CD14-positive monocyte (primary cell): ENCODE data around the gene BIN1. TPM values are rescaled to one million over a fixed set of nuclear protein-coding genes. Genes with fewer than 3 reads are reported as not detected.

Experiments
- DNase-seq, 3 donors: peaks; one replicate each; pipeline ENCODE4 v3.0.0-alpha.2; 2011 to 2022
- H2AFZ ChIP-seq: 2 replicates; pipeline ENCODE4 v1.6.0; 2012; ENCODE audit warnings: mild to moderate bottlenecking, low read depth, low read length, inconsistent platforms; ENCODE audit not compliant: insufficient read depth, poor library complexity, severe bottlenecking
- H3K27ac ChIP-seq, 2 donors: 1 replicate in 1 of 2; 2 replicates in 1 of 2; pipeline ENCODE4 v1.5.1; 2012 to 2013; ENCODE audit warnings: low read length in 2 of 2, control low read depth in 1 of 2, inconsistent platforms in 1 of 2, low read depth in 1 of 2, mild to moderate bottlenecking in 1 of 2
- H3K27me3 ChIP-seq, 2 donors: one replicate each; pipeline versions ENCODE4 v1.6.0 to v1.6.1; 2011 to 2013; ENCODE audit warnings: low read length in 2 of 2; ENCODE audit not compliant: control insufficient read depth in 2 of 2, insufficient read depth in 2 of 2
- H3K36me3 ChIP-seq, 2 donors: replicated peaks in 1 of 2; 1 replicate in 1 of 2; 2 replicates in 1 of 2; pipeline versions ENCODE4 v1.5.1 to v1.6.1; 2012 to 2013; ENCODE audit warnings: low read length in 2 of 2, control low read depth in 1 of 2, inconsistent platforms in 1 of 2, mild to moderate bottlenecking in 1 of 2; ENCODE audit not compliant: insufficient read depth in 2 of 2, control insufficient read depth in 1 of 2
- H3K4me1 ChIP-seq, 2 donors: 1 replicate in 1 of 2; 2 replicates in 1 of 2; pipeline versions ENCODE4 v1.5.1 to v1.6.1; 2012 to 2013; ENCODE audit warnings: low read length in 2 of 2, control low read depth in 1 of 2, inconsistent platforms in 1 of 2, mild to moderate bottlenecking in 1 of 2, moderate library complexity in 1 of 2; ENCODE audit not compliant: insufficient read depth in 2 of 2, control insufficient read depth in 1 of 2
- H3K4me2 ChIP-seq: replicated peaks from 2 replicates; pipeline ENCODE3; 2012; ENCODE audit warnings: low read length, moderate library complexity, mild to moderate bottlenecking; ENCODE audit not compliant: poor library complexity, severe bottlenecking; ENCODE audit errors: extremely low read depth
- H3K4me3 ChIP-seq, 3 experiments: fragments of 200-600 bp in 1 of 3; sonication (generic) in 1 of 3; replicated peaks in 1 of 3; 1 replicate in 2 of 3; 2 replicates in 1 of 3; pipeline ENCODE4 v1.5.1; 2011 to 2013; ENCODE audit warnings: low read length in 3 of 3, mild to moderate bottlenecking in 3 of 3, control low read depth in 2 of 3, low read depth in 2 of 3, inconsistent platforms in 1 of 3, moderate library complexity in 1 of 3
- H3K79me2 ChIP-seq: 2 replicates; pipeline ENCODE4 v1.6.0; 2012; ENCODE audit warnings: mild to moderate bottlenecking, control low read depth, inconsistent platforms, low read length, moderate library complexity; ENCODE audit not compliant: insufficient read depth
- H3K9ac ChIP-seq: 2 replicates; pipeline ENCODE4 v1.6.0; 2017; ENCODE audit warnings: low read length, mild to moderate bottlenecking; ENCODE audit not compliant: insufficient read depth, poor library complexity, severe bottlenecking
- H3K9me3 ChIP-seq, 2 donors: replicated peaks in 1 of 2; 1 replicate in 1 of 2; 2 replicates in 1 of 2; pipeline versions ENCODE4 v1.5.1 to v1.6.1; 2012 to 2013; ENCODE audit warnings: low read length in 2 of 2, control low read depth in 1 of 2; ENCODE audit not compliant: control insufficient read depth in 1 of 2, insufficient read depth in 1 of 2
- H4K20me1 ChIP-seq: 2 replicates; pipeline ENCODE4 v1.6.0; 2012; ENCODE audit warnings: mild to moderate bottlenecking, low read length, control low read depth, moderate library complexity; ENCODE audit not compliant: insufficient read depth
- H3K27ac Mint-ChIP-seq, 7 donors: one replicate each; pipeline ENCODE4 v1.8.0; 2020; ENCODE audit warnings: mild to moderate bottlenecking in 7 of 7, mixed read lengths in 7 of 7, moderate library complexity in 6 of 7, inconsistent platforms in 2 of 7
- H3K27me3 Mint-ChIP-seq, 3 donors: one replicate each; pipeline ENCODE4 v1.8.0; 2021 to 2022; ENCODE audit warnings: low read depth in 3 of 3, mild to moderate bottlenecking in 3 of 3, mixed read lengths in 3 of 3, moderate library complexity in 3 of 3, inconsistent platforms in 1 of 3
- H3K36me3 Mint-ChIP-seq, 2 donors: one replicate each; pipeline ENCODE4 v1.8.0; 2020; ENCODE audit warnings: mixed read lengths in 2 of 2, inconsistent platforms in 1 of 2, mild to moderate bottlenecking in 1 of 2
- H3K4me1 Mint-ChIP-seq: one replicate; pipeline ENCODE4 v1.8.0; 2020; ENCODE audit warnings: mild to moderate bottlenecking, mixed read lengths
- H3K4me3 Mint-ChIP-seq, 2 donors: one replicate each; pipeline ENCODE4 v1.8.0; 2020; ENCODE audit warnings: mild to moderate bottlenecking in 2 of 2, mixed read lengths in 2 of 2, moderate library complexity in 1 of 2
- H3K9me3 Mint-ChIP-seq, 7 donors: one replicate each; pipeline ENCODE4 v1.8.0; 2020 to 2022; ENCODE audit warnings: mixed read lengths in 7 of 7, mild to moderate bottlenecking in 6 of 7, moderate library complexity in 6 of 7, inconsistent platforms in 2 of 7
- WGBS: methylation state at CpG from one replicate; pipeline ENCODE4 v1.1.5; 2013; ENCODE audit warnings: missing lambda C conversion rate; ENCODE audit not compliant: insufficient coverage; 5-methylcytosine and 5-hydroxymethylcytosine counted together
- intact Hi-C, 2 donors: fragments of 100-400 bp; cut with micrococcal nuclease; formaldehyde crosslinking; loops; one replicate each; pipeline versions ENCODE4 v1.15.0 to v1.15.1; 2023
- polyA plus RNA-seq, 3 donors: library from polyadenylated mRNA; depleted of rRNA in 1 of 3; unstranded in 2 of 3; stranded (reverse) in 1 of 3; fragments of 300-500 nt in 2 of 3; fragments of >200 nt in 1 of 3; fragmentation: Illumina TruSeq in 2 of 3; gene quantifications; 1 replicate in 2 of 3; 2 replicates in 1 of 3; pipeline ENCODE4 v1.2.3, GENCODE V29; 2012 to 2021
- TF ChIP-seq, protein P1 (sequence below): fragments of 200-600 bp; IDR thresholded peaks from one replicate; pipeline ENCODE4 v1.8.0; 2022; ENCODE audit warnings: antibody characterized with exemption, mild to moderate bottlenecking

Gene BIN1
- polyA plus RNA-seq, 3 donors: 3.4 to 7.5 (median 4.1) TPM

DNA sequence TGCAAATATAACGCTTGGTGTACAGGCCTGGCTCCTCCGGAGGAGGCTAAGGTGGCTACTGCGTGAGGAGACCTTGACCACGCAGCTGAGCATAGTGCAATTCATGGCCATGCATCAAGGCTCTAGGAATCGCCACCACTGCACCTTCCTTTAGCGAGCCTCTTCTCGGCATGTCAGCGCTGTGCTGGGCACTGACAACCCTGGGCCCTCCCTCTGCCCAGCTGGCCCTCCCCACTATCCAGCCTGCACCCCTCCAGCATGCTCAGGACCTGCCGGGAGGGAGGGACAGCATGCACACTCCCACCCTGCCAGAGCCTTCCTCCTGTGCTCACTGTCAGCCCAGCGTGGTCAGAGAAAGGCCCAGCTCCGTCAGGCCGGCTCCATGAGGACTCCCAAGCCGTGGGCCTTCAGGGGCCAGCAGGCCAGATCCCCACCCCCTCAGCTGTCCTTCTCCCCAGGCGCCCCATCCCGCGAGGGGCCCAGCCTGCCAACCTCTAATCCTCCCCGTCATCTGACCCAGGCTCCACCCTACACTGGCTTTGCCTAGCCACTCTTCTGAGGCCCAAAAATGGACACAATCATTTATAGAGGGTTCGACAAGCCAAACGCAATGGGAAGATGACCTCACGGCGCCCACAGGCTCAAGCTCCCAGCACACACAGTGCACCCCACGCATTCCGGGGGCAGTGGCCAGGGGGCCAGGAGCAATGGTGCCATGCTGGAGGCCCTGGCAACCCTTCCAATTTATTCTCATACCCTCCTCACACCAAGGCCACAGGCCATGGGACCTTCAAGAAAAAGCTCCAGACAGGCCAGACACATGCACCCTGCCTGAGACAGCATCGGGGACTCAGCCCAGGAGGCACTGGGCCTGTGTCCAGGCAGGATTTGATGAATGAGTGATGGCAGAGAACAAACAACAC lies 3.5 kb downstream of the BIN1 start:
- H3K36me3 Mint-ChIP-seq: no peaks in the 10 kb centered on the region
- Histone ChIP-seq H2AFZ (no peak overlapping the region), H3K4me2 (no peak overlapping the region), H3K79me2 (no peaks in the 10 kb centered on the region), H3K9ac (no peak overlapping the region), H4K20me1 (no peaks in the 10 kb centered on the region), H3K27me3 (peaks cover 4 to 30% of the 10 kb centered on the region in 2 donors), H3K4me1 (peaks cover 20 to 23% of the 10 kb centered on the region in 2 donors), H3K4me3 (no peak overlapping the region), H3K27ac (no peak overlapping the region), H3K36me3 (no peaks in the 10 kb centered on the region), H3K9me3 (no peaks in the 10 kb centered on the region)
- peak overlapping the region in 1 of 2 donors; percentile 24 for H3K4me3 Mint-ChIP-seq
- no peaks in the 10 kb centered on the region for H3K9me3 Mint-ChIP-seq
- TF ChIP-seq, protein P1, sequence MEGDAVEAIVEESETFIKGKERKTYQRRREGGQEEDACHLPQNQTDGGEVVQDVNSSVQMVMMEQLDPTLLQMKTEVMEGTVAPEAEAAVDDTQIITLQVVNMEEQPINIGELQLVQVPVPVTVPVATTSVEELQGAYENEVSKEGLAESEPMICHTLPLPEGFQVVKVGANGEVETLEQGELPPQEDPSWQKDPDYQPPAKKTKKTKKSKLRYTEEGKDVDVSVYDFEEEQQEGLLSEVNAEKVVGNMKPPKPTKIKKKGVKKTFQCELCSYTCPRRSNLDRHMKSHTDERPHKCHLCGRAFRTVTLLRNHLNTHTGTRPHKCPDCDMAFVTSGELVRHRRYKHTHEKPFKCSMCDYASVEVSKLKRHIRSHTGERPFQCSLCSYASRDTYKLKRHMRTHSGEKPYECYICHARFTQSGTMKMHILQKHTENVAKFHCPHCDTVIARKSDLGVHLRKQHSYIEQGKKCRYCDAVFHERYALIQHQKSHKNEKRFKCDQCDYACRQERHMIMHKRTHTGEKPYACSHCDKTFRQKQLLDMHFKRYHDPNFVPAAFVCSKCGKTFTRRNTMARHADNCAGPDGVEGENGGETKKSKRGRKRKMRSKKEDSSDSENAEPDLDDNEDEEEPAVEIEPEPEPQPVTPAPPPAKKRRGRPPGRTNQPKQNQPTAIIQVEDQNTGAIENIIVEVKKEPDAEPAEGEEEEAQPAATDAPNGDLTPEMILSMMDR: no peak
- WGBS: 92% methylated on average over 20 of the region's 24 CpGs
- H3K4me1 Mint-ChIP-seq: peaks cover 7% of the 10 kb centered on the region
- H3K27ac Mint-ChIP-seq: peak overlapping the region in 1 of 7 donors; percentile 4
- H3K27me3 Mint-ChIP-seq: peaks cover 18 to 45% (median 32%) of the 10 kb centered on the region in 3 donors
- no peak for DNase-seq
- intact Hi-C loops: no loop called here

- Histone ChIP-seq H3K36me3 (no peaks in the 10 kb centered on the region), H2AFZ (no peak overlapping the region), H3K4me3 (no peak overlapping the region), H3K79me2 (no peaks in the 10 kb centered on the region), H3K27ac (no peak overlapping the region), H4K20me1 (no peaks in the 10 kb centered on the region), H3K9me3 (no peaks in the 10 kb centered on the region), H3K9ac (no peak overlapping the region), H3K27me3 (peaks cover 2 to 23% of the 10 kb centered on the region in 2 donors), H3K4me2 (no peak overlapping the region), H3K4me1 (peaks cover 16 to 21% of the 10 kb centered on the region in 2 donors)
- peak overlapping the region in 2 of 7 donors; percentile 40 to 61 for H3K27ac Mint-ChIP-seq
- TF ChIP-seq, protein P1: no peak
- H3K4me1 Mint-ChIP-seq: peaks cover 5% of the 10 kb centered on the region
- intact Hi-C loops: no loop called here
- WGBS: 89% methylated on average over 3 of the region's 5 CpGs
- H3K27me3 Mint-ChIP-seq: peaks cover 11 to 38% (median 27%) of the 10 kb centered on the region in 3 donors
- no peaks in the 10 kb centered on the region for H3K9me3 Mint-ChIP-seq
- H3K36me3 Mint-ChIP-seq: no peaks in the 10 kb centered on the region
- no peak overlapping the region for H3K4me3 Mint-ChIP-seq
- no peak for DNase-seq
Observed at GRCh38 chr2:127102521-127103242, 4.3 kb downstream of the BIN1 start.
